ENCODE results near the gene CCDC12.

The CCDC12 gene

DNA sequence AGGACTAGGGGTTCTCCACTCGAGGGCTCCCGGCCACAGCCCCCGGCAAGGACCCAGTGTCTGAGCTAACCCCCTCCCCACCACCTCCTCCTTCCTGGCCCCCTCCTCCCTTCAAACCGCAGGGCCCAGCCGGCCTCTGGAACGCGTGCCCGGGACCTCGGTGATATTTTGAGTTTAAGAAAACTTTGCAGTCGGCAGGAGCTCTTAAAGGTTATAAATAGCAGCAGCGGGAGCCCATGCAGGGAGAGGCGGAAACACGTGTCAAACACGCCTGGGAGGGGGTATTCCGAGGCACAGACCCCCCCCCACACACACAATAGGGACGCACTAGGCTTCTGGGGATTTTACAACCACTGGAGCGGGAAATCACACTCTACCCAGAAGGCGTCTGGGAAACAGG is 102.1 kb downstream of the CCDC12 start:
- DNase-seq (ENCODE audit: low spot score), result no peak

DNA sequence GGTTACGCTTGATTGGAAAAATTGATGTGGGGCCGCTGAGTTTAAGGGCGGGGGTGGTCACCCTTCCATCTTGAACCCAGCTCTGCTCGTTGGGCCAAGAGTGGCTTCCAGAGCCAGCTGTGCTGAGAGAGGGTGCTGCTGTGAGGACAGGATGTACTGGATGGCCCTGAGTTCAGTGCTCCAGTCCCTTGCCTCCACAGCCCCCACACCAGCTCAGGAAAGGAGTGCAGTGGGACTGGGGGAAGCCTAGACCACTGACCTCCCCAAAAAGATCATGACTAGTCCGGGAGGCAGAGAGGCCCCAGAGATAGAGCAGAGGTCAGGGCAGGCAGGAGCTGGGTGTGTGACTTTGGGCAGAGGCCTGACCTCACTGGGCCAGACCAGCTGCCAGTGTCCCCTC is 103.0 kb downstream of the CCDC12 start:
- DNase-seq (ENCODE audit: low spot score), result no peak
